Measurements from ENCODE around the gene PSKH1.
"Not testable (repeated sequence)": the region's sequence is repeated elsewhere in the genome, so short reads cannot be mapped to it uniquely, and the experiment has no call there.

Gene PSKH1

DNA sequence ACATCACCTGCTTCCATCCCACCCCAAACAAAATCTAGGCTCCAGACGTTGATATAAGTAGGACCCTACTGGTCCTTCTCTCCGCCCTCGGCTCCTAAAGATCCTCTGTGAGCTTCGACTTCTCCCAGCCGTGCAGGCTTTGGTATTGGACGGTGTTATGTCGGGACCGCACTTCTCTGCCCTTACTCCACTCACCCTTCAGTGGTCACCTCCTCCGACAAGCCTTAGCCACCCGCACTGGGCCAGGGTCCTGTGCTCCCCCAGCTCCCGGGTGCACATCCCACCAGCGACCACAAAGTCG lies 42.0 kb downstream of the PSKH1 start:
- H3K9ac ChIP-seq, result peak overlapping the region; percentile 80; the same call in 1 of the 2 replicates
- no peaks in the 10 kb centered on the region for H3K27me3 ChIP-seq (ENCODE audit: insufficient read depth, low read depth)
- H3K36me3 ChIP-seq (ENCODE audit: insufficient read depth), result no peaks in the 10 kb centered on the region
- TF ChIP-seq, protein P1, sequence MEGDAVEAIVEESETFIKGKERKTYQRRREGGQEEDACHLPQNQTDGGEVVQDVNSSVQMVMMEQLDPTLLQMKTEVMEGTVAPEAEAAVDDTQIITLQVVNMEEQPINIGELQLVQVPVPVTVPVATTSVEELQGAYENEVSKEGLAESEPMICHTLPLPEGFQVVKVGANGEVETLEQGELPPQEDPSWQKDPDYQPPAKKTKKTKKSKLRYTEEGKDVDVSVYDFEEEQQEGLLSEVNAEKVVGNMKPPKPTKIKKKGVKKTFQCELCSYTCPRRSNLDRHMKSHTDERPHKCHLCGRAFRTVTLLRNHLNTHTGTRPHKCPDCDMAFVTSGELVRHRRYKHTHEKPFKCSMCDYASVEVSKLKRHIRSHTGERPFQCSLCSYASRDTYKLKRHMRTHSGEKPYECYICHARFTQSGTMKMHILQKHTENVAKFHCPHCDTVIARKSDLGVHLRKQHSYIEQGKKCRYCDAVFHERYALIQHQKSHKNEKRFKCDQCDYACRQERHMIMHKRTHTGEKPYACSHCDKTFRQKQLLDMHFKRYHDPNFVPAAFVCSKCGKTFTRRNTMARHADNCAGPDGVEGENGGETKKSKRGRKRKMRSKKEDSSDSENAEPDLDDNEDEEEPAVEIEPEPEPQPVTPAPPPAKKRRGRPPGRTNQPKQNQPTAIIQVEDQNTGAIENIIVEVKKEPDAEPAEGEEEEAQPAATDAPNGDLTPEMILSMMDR (conservative IDR thresholded peaks at IDR 0.05; ENCODE audit: low read depth, low read length), result no peak
- H3K79me2 ChIP-seq (ENCODE audit: insufficient read depth, low read depth), result peaks cover 12% of the 10 kb centered on the region; the same call in 1 of the 2 replicates
- peak overlapping the region; percentile 15; the same call in 1 of the 2 replicates for H2AFZ ChIP-seq (ENCODE audit: low read depth)
- H3K4me3 ChIP-seq (IDR thresholded peaks at IDR 0.05; ENCODE audit: insufficient read depth, low read depth, low read length), result no peak overlapping the region
- H3K4me2 ChIP-seq, result peak overlapping the region; percentile 67; the same call in 1 of the 2 replicates
- no peaks in the 10 kb centered on the region for H4K20me1 ChIP-seq (ENCODE audit: insufficient read depth)
- peaks cover 16% of the 10 kb centered on the region for H3K4me1 ChIP-seq (ENCODE audit: low read depth, poor library complexity, severe bottlenecking)
- 0 out of 2 replicates have a peak overlapping the region, but pooled peaks have one; percentile 4 for H3K27ac ChIP-seq

DNA sequence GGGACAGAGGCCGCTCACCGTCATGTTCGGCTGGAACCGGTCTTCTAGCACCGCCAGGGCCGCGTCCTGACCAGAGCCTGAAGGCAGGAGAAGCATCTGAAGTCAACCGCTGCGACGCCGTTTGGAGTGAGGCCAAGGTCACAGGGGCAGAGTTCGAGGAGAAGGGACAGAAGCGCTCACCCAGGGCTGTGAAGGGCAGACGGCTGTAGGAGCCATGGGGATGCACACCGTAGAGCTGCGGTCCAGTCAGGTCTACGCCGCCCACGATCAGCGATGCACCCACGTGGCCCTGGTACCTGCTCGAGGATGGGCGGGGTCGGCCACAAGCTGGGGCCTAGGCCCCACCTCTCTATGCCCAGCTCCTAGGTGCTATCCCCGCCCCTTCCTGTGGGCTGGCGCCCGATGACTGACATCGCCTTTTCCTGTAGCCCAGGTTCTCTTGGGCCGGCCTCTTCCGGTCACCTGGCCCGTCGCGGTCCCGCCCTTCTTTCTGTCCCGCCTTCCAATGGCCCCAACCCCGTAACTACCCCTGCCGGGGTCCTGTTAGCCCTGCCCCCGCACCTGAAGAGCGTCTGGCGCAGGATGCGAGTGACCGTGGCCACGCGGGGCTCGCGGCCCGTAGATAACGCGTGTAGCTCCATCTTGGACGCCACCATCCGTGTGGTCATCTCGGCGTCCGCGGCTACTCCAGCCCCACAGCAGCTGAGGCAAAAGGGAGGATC lies 42.5 kb downstream of the PSKH1 start:
- peak overlapping the region; percentile 85; the same call in 1 of the 2 replicates for H3K4me2 ChIP-seq
- TF ChIP-seq, protein P1 (conservative IDR thresholded peaks at IDR 0.05; ENCODE audit: low read depth, low read length), result no peak
- peak overlapping the region; percentile 80 for H3K9ac ChIP-seq
- peak overlapping the region; percentile 29; the same call in 1 of the 2 replicates for H2AFZ ChIP-seq (ENCODE audit: low read depth)
- peak overlapping the region; percentile 78 for H3K27ac ChIP-seq
- no peaks in the 10 kb centered on the region for H4K20me1 ChIP-seq (ENCODE audit: insufficient read depth)
- H3K36me3 ChIP-seq (ENCODE audit: insufficient read depth), result no peaks in the 10 kb centered on the region
- H3K27me3 ChIP-seq (ENCODE audit: insufficient read depth, low read depth), result no peaks in the 10 kb centered on the region
- H3K4me1 ChIP-seq (ENCODE audit: low read depth, poor library complexity, severe bottlenecking), result peaks cover 16% of the 10 kb centered on the region
- H3K79me2 ChIP-seq (ENCODE audit: insufficient read depth, low read depth), result peaks cover 12% of the 10 kb centered on the region; the same call in 1 of the 2 replicates
- H3K4me3 ChIP-seq (IDR thresholded peaks at IDR 0.05; ENCODE audit: insufficient read depth, low read depth, low read length), result no peak overlapping the region

DNA sequence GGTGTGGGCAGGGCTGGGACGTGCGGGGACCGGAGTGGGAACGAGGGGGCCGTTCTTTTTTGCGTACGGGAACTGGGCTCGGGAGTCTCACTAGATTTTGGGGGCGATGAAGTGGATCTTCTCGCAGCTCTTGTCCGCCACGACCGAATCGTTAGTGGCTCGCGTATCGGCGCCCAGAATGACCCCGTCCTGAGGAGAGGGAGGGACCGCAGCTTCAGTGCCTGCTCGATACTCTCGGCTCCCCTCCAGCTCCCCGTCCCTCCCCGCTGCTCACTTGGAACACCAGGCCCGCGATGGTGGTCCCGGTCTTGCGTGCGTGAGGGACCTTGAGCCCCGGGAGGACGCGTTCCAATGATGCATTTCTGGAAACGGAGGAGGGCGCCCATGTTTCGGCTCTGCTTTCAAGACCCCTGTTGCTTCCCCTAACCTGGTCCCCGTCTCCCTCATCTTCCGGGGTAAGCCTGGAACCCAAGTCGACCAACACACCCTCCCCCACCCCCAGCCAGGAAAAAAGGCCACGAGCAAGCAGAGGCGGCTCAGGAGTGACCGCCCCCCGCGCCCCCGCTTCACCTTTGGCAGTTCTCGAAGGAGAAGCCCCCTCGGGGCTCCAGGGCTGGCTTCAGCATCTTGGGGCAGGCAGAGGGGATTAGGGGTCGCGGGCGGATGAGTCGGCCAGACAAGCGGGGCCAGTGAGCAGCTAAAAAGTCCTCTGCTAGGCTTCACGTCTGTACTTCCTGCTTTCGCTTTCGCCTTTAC lies 43.2 kb downstream of the PSKH1 start, which contains the start of gene PSMB10:
Gene PSMB10 (minus strand): TSS at position 727 of the 756 bp plus-strand sequence. CDS start 101 bp downstream, at position 626.
- Histone ChIP-seq H3K4me1 (ENCODE audit: low read depth, poor library complexity, severe bottlenecking) (peaks cover 16% of the 10 kb centered on the region), H3K4me3 (IDR thresholded peaks at IDR 0.05; ENCODE audit: insufficient read depth, low read depth, low read length) (no peak within 1 kb of the TSS), H4K20me1 (ENCODE audit: insufficient read depth) (no peaks in the 10 kb centered on the region), H3K79me2 (ENCODE audit: insufficient read depth, low read depth) (peaks cover 12% of the 10 kb centered on the region; the same call in 1 of the 2 replicates), H3K4me2 (peak within 1 kb of the TSS; percentile 85), H3K27ac (peak within 1 kb of the TSS; percentile 78), H3K9ac (peak within 1 kb of the TSS; percentile 80), H3K36me3 (ENCODE audit: insufficient read depth) (no peaks in the 10 kb centered on the region), H3K27me3 (ENCODE audit: insufficient read depth, low read depth) (no peaks in the 10 kb centered on the region), H2AFZ (ENCODE audit: low read depth) (peak within 1 kb of the TSS; percentile 35)
- TF ChIP-seq, protein P1 (conservative IDR thresholded peaks at IDR 0.05; ENCODE audit: low read depth, low read length), result no peak

DNA sequence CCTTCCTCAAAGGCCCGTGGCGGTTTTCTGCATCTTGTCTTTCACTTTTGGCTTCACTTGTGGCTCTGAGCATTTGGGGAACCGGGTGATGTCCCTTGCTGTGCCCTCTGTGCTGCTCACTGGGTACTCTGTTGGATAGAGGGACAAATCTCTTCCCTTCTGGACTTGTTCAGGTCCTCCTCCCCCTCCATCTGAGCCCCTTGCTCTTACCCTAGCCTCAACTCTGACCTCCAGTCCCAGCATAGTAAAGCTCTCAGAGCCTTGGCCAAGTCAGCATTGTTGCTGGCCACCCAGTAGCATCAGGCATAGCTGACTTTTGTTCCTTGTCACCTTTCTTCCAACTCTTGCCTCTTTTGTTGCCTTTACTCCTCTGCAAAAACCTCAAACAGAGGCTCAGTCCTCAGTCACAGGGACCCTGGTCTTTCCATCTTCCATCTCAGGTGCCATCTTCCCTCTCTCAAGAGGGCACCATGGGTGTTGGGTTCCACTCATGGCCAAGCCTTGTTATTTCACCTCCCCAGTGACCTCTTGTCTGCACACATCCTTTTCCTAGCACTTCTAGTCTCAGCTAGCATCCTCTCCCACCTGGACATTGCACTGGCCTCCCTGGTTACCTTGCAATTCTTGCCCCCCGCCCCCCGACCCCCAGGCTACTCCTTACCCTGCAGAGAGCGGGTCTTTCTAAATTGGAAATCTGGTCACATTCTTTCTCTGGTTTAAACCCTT lies 44.0 kb downstream of the PSKH1 start:
- H3K4me1 ChIP-seq (ENCODE audit: low read depth, poor library complexity, severe bottlenecking), result peaks cover 16% of the 10 kb centered on the region
- H3K9ac ChIP-seq, result peak overlapping the region; percentile 80
- no peaks in the 10 kb centered on the region for H3K27me3 ChIP-seq (ENCODE audit: insufficient read depth, low read depth)
- TF ChIP-seq, protein P1 (conservative IDR thresholded peaks at IDR 0.05; ENCODE audit: low read depth, low read length), result no peak
- H3K79me2 ChIP-seq (ENCODE audit: insufficient read depth, low read depth), result peaks cover 12% of the 10 kb centered on the region; the same call in 1 of the 2 replicates
- peak overlapping the region; percentile 35 for H2AFZ ChIP-seq (ENCODE audit: low read depth)
- no peaks in the 10 kb centered on the region for H4K20me1 ChIP-seq (ENCODE audit: insufficient read depth)
- H3K36me3 ChIP-seq (ENCODE audit: insufficient read depth), result no peaks in the 10 kb centered on the region
- H3K4me3 ChIP-seq (IDR thresholded peaks at IDR 0.05; ENCODE audit: insufficient read depth, low read depth, low read length), result no peak overlapping the region
- peak overlapping the region; percentile 78 for H3K27ac ChIP-seq
- peak overlapping the region; percentile 85 for H3K4me2 ChIP-seq

DNA sequence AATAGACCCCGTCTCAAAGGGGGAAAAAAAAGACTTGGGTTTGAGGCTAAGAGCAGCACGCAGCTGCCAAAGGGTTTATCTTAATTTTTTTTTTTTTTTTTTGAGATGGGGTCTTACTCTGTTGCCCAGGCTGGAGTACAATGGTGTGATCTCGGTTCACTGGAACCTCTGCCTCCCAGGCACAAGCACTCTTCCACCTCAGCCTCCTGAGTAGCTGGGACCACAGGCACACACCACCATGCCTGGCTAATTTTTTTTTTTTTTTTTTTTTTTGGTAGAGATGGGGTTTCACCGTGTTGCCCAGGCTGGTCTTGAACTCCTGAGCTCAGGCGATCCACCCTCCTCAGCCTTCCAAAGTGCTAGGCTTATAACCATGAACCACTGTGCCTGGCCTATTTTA lies 44.7 kb downstream of the PSKH1 start:
- H2AFZ ChIP-seq (ENCODE audit: low read depth); H4K20me1 ChIP-seq (ENCODE audit: insufficient read depth); H3K27me3 ChIP-seq (ENCODE audit: insufficient read depth, low read depth); H3K4me3 ChIP-seq (IDR thresholded peaks at IDR 0.05; ENCODE audit: insufficient read depth, low read depth, low read length); H3K36me3 ChIP-seq (ENCODE audit: insufficient read depth); H3K9ac ChIP-seq: not testable (repeated sequence)
- H3K79me2 ChIP-seq (ENCODE audit: insufficient read depth, low read depth), result peaks cover 12% of the 10 kb centered on the region; the same call in 1 of the 2 replicates
- H3K4me2 ChIP-seq, result peak overlapping the region; percentile 85
- H3K27ac ChIP-seq, result peak overlapping the region; percentile 78; the same call in 1 of the 2 replicates
- peaks cover 16% of the 10 kb centered on the region for H3K4me1 ChIP-seq (ENCODE audit: low read depth, poor library complexity, severe bottlenecking)

All from KMS-11 (cell line).